Ishikawa (cell line): Measurements from ENCODE around the gene PDS5A.

Experiments
- CEBPB ChIP-seq: IDR thresholded peaks from 2 replicates; pipeline ENCODE4 v1.6.1; 2012
- CREB1 ChIP-seq: IDR thresholded peaks from 2 replicates; pipeline ENCODE4 v1.6.1; 2012; ENCODE audit warnings: low read depth
- EP300 ChIP-seq: IDR thresholded peaks from 2 replicates; pipeline ENCODE4 v1.6.1; 2012; ENCODE audit warnings: borderline replicate concordance
- FOXM1 ChIP-seq: IDR thresholded peaks from 2 replicates; pipeline ENCODE4 v1.6.1; 2012; ENCODE audit warnings: low read depth, borderline replicate concordance
- NFIC ChIP-seq: IDR thresholded peaks from 2 replicates; pipeline ENCODE4 v1.6.1; 2012
- RAD21 ChIP-seq: IDR thresholded peaks from 2 replicates; pipeline ENCODE4 v1.6.1; 2012; ENCODE audit warnings: low read depth
- REST ChIP-seq: IDR thresholded peaks from 2 replicates; pipeline ENCODE4 v1.6.1; 2012; ENCODE audit warnings: low read depth, mild to moderate bottlenecking
- TAF1 ChIP-seq: IDR thresholded peaks from 2 replicates; pipeline ENCODE4 v1.6.1; 2012; ENCODE audit warnings: low read depth, mild to moderate bottlenecking
- TEAD4 ChIP-seq: IDR thresholded peaks from 2 replicates; pipeline ENCODE4 v1.6.1; 2012

- TF ChIP-seq EP300 (no peak), REST (no peak), CREB1 (no peak), CEBPB (no peak), FOXM1 (no peak), TEAD4 (no peak), NFIC (no peak), TAF1 (no peak), RAD21 (no peak)
Measured at GRCh38 chr4:39852636-39853035, 125.1 kb downstream of the PDS5A start.
